ENCODE measurements around the gene PDZRN3.

The PDZRN3 gene

DNA sequence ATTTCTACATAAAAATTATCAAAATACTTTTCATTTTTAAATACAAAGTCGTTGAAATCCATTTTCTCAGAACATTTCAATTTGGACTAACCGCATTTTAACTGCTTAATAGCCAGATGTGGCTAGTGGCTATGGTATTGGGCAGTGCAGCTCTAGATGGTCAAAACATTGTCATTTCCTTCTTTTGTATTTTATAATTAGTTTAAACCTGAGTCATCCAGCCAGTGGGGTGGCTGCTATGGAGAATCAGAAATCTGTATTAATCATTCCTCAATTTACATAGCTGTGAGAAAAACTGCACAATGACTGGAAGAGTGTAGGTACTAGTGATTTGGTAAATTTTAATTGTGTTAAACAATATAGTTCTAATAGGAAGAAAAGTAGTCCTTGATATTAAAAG, 245.3 kb downstream of the PDZRN3 start:
- no peak for DNase-seq

DNA sequence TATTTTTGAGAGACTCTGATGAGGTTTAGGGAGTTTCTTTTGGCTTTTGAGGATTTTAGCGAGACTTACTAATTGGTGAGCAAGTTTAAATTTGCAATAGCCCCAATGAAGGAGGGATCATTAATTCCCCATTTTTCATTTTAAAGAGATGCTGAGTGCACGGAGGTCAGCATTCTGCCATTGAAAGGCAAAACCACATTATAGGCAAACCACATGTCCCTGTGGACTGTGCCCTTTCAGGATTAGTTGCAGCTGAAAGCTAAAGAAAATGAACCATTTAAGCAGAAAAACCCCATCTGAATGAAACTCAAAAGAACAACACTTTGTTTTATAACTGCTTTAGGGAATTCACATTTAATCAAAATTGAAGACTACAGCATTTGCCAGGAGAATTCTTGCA, 246.5 kb downstream of the PDZRN3 start:
- no peak for DNase-seq

DNA sequence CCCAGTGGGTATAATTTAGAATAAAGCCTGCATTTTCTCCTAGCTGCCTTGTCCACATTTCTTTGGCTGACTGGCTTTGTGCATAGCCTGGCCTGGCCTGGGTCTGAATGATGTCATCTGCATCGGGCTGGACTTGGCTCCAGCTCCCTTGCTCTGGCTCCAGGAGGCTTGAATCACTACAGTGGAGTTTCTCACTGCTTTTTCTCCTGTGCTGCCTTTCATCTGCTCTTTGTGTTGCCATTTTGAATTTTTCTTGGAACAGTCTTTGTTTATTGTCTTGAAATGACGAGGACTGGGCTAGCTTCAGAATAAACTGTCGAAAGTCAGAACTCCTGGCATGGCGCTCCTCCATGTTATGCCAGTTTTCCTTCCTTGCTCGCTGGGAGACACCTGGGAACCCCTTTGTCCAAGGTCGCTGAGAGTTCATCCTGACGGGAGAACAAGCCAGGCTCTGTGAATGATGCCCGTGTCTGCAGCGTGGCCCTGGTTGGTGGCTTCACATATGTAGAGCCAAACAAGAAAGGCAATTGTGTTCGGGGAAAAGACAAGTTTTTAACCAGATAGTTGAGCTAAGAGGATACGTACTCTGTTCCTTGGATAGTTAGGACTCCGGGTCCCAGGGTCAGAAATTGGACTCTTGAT, 258.9 kb downstream of the PDZRN3 start:
- no peak for DNase-seq

DNA sequence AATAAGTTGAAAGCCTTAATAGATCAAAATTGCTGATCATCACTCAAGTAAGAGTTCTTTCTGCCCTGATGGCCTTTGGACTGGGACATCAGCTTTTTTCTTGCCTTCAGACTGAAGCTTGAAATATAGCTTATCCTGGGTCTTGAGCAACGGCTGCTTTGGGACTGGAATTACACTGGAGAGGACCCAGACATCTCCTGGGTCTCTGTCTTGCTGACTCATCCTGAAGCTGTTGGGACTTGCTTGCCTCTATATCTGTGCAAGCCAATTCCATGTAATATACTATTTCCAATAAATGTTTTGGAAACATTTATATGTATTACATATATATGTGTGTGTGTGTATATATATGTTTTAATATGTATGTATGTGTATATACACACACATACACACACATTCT, 260.2 kb downstream of the PDZRN3 start:
- no peak for DNase-seq

DNA sequence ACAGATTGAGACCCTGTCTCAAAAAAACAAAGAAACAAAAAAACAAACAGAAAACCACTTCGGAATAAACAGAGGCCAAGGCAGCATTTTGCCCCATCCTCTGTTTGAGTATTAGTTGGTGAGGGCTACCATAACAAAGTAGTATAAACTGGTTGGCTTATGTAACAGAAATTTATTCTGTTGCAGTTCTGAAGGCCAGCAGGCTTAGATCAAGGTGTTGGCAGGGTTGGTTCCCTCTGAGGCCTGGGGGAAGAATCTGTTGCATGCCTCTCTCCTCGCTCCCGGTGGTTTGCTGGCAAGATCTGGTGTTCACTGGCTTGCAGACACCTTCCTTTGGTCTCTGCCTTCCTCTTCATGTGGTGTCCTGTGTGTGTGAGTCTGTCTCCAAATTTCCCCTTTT, 261.6 kb downstream of the PDZRN3 start:
- DNase-seq: no peak

DNA sequence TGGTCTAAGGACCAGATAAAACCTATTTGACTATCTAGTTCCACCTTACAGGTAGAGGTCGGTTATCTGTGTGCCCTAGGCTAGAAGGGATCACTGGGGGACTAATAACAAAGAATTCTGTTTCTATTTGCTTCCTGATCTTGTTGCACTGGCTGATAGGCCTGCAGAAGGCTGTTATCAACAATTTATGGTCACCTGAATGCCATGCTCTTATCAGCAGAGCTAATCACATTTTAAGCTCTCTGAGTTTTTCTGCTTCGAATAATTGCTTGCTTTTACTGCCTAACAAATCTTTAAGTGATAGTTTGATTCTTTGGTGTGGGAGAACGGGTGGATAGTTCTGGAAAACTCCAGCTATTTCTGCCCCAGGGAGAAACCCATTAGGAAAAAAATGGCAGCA, 263.1 kb downstream of the PDZRN3 start:
- DNase-seq: no peak

DNA sequence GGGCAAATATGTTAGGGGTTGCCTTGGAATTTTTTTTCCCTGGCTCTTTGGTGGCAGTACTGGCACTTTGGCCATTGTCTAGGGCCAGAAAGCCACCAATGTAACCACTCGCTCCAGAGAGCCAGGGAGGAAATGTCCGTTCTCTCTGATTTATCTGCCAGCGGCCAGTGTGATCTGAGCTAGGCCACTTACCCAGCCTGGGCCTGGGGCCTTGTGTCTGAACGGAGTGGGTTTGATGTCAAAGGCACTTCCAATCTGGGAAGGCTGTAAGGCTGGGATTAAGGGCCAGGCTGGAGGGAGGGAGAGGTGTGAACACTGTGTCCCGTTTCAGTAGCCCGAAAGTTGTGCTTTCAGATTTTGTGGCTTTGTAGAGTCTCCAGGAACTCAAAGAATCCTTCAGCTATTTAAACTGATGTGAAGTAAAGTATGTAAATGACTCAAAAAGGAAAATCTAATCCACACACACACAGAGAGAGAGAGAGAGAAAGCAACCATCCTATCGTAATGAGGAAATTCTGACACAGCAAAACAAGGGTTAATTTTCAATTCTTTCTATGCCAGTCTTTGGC, 271.0 kb downstream of the PDZRN3 start:
- no peak for DNase-seq

DNA sequence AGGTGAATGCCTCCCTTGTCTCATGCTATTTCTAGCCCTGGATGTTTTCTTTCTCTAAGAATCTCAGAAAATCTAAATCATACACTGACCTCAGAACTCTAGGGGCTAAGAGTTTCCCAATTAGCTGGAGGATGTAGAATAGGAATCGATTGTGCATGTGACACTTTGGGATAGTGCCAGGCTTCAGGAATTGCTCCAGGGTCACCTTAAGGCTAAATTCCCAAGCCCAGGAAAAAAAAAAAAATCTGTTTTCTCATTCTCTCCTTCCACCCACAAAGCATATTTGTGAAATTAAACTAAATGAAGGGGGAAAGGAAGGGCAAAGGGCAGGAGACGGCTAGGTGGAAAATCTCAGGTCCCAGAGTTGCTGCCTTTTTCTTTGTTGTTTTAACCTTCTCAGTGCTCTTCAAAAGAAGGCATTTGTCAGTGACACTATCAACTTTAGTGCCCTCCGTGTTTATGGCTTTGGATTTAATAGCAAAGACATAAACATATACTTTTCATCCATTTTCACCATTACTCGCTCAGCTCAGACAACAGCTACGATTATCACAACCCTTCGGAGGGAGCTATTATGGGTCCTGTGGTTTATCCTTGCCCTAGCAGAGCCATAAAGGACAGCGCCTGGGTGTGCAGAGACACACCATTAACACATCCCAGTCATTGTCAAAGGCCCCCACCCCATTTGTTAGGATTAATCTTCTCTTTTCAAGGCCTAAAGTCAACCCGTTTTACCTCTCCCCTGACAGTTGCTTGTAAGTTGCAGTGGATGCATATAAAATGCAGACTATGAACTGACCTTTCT, 271.7 kb downstream of the PDZRN3 start:
- no peak for DNase-seq

DNA sequence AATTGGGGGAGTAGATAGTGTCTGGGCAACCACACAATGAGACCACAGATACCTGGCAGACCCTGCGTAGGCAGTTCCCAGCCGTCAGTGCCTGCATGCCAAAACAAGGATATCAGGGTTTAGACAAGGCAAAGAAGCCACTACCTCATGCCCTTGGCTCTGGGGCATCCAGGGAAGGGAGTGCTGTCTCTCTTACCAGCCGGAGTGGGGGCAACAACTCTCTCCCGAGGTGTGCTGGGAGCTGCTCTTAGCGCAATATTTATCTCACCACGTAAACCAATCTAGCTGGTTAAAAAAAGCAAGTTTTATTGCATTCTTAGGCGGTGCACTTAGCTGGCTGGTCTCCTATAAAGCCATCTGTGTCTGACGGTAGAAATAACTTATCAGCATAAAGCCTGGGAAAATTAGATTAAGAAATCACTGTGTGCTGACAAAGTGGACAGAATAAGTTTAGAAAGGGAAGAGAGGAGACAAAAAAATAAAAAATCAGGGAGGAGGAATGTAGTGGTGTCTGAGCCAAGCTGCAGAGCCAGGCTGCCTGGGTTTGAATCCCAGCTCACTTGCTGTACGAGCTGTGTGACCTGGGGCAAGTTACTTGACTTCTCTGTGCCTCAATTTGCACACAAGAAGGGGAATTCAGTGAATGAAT, 273.2 kb downstream of the PDZRN3 start:
- DNase-seq: no peak

DNA sequence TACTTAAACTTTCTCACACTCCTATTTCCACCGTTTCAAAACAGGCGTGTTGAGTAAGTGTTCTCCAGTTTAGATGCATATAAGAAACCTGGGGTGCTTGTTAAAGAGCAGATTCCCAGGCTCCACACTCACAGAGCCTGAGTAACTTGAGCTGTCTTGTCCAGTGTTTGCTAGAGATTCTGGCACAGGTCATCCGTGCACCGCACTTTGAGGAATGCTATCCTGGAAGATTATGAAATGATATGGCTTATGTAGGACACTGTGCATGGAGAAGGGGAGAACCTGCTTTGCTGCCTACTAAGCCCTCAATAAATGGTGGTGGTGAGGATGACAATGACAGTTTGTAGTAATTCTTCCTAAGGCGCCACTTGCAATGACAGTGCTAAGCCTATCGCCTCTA, 273.7 kb downstream of the PDZRN3 start:
- DNase-seq: no peak

DNA sequence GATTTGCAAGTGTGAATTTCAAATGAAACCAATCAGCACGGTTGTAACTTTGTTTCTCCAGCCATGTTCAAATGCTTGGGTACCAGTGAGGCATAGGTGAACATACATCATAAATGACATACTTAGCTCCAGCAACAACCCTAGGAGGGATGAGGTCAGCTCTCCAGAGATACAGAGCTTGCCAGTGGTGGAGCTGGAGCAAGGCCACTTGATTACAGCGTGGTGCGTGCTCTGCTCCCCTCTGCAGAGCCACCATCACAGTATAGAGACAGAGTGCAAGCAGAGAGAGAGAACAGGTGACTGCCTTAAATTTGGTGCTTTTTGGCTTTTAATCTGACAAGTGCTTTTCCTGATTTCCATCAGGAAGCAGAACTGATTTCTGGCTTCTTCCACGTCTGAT, 275.1 kb downstream of the PDZRN3 start:
- no peak for DNase-seq

DNA sequence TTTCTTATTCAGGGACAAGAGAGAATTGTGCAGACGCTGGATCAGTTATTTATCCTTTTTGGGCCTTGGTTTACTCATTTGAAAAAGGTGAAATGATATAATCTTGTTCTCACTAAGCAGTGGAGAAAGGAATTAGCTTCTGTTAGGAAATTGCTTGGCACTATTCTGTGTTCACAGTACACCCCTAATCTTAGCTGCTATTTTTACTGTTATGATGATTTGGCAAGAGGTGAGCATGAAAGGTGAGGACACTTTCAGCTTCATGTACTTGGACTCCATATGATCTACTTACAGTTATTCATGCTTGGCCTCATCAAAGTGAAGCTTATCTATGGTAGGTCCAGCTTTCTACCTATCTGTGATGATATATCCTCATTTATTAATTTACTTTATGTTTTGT, 282.7 kb downstream of the PDZRN3 start:
- no peak for DNase-seq

DNA sequence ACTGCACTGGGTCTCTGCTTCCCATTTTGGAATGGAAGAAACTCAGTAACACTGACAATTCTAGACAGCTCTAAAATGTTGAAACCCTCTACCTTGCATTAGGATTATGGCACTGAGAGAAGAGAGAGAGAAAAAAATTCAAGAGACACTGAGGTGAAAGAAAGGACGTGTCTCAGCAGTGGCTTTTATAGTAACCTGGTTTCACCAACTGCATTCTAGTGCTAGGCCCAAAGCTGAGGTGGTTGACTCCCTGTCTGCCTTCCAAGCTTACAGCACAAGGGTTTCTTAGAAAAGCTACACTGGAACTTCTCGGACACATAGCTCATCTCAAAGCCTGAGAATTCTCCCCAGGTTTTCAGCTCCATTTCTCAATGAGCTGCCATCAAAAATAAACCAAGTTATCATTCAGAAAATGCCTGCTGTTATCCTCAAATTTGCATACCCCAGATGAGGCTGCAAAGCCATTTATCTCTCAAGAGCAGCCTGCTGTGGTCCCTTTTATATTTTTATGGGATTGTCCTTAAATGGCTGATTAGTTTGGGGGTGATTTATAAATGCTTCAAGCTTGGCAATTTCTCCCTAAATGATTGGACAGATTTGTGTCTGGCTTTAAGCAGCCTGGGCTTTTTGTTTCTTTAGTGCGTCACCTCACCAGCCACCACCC, 283.3 kb downstream of the PDZRN3 start:
- DNase-seq: no peak

DNA sequence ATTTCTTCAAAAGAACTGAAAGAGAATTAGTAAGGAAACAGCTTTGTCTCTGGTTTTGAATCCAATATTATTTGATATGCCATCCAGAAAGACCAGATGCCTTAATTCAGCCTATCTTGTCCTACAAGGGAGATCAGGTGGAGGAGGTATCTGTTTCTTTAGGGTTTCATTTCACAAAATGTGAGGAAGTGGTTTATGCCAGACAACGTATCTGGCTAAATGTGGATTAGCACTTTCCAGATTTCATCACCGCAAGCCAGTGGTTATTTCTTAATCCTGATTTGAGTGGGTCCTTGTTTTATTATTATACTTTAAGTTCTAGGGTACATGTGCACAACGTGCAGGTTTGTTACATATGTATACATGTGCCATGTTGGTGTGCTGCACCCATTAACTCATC, 292.2 kb downstream of the PDZRN3 start:
- DNase-seq: no peak

Data from NCI-H1930 (cell line).